NCI-H748 treated with DMSO at 0.1 percent for 48 hours (cell line): ENCODE data around the gene STXBP6.
"Not testable (repeated sequence)": the region's sequence is repeated elsewhere in the genome, so short reads cannot be mapped to it uniquely, and the experiment has no call there.

Source experiments
- DNase-seq: peaks from one replicate; lab custom pipeline; 2025; lab: John Stamatoyannopoulos, UW

Gene STXBP6

DNA sequence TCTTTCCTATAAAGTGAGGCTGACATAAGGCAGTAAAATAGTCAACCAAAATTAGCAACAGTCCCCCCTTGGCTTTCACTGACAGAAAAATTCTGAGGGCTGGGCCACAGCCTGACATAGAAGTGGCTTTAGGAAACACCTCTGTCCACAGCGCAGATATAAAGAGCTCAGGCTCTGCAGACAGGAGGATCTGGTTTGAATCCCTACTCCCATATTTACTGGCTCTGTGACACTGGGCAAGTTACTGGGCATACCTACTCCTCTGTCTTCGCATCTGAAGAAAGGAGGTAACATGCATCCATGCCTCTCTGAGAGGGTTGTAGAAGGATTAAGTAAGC, 95.3 kb downstream of the STXBP6 start:
- no peak for DNase-seq

- no peak for DNase-seq
Observed at GRCh38 chr14:24954037-24954699, 95.8 kb downstream of the STXBP6 start.

DNA sequence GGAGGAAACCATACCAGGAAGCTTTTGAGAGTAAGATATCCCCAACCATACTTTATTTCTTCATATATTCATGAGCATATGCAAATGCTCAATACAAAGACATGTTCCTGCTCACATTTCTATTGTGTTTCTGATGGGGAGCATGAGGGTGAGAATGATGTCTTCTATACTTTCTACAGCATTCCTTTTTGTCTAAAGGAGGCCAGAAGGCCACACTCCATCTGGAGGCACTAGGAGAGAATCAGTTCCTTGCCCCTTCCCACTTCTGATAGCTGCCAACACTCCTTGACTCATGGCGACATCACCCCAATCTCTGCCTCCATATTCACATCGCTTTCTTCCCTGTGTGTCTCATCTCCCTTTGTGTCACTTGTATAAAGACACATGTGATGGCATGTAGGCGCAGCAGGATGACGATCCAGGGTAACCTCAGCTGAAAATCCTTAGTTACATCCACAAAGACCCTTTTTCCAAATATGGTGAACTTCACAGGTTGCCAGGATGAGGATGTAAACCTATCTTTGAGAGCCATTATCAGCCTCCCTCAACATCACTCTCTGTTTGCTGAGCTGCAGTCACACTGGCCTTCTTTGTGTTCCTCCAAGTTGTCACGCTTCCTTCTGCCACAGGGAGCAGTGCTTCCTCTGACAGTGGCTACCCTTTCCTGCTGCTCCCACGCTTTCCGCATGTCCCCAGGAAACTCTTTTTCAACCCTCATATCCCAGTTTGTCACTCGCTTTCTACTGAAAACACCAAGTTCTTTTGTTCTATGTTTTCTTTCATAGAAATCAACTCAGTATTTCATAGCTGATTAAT, 96.9 kb downstream of the STXBP6 start:
- no peak for DNase-seq

DNA sequence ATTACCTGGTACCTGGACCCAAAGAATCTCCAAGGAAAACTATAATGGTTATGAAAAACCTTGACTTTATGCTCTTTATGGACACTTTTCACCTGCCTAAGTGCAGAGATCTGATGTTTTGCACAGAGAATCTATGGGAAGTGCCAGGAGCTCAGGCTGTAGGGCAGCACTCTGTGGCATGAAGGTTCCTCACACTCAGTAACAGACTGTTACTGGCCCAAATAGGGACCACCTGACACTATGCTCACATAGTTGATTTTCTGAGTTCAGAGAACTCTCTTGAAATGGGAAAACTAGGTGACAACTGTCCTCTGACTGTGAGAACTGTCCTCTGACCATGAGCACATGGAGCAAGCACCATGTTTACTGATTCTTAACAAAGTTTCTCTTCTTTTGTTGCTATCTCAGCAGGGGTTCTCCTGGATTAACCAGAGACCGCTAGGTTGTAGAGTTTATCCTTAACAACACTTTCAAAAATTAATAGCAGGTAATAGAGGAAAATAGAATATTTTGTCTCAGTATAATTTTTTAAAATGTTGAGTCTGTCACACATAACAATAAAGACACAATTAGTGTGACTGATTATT, 101.6 kb downstream of the STXBP6 start:
- DNase-seq, result no peak

DNA sequence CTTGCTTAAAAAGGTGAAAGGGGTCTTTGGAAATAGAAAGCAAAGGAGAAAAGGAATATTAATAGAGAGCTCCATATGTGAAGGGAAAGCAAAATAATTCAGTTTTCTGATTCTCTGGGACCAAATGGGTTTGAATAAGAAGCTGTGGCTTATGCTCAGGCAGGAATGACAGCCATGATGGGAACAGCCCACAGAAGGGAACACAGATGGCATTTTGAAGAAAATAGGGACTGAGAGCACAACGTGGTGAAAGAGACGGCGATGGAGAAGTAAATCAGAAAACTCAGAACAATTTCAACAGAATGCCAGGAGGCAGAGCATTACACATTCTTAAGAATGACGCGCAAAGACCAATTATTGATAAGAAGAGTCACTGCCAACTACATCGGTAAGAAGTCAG, 102.8 kb downstream of the STXBP6 start:
- no peak for DNase-seq

- no peak for DNase-seq
Observed at GRCh38 chr14:24944800-24945199, 105.1 kb downstream of the STXBP6 start.

DNA sequence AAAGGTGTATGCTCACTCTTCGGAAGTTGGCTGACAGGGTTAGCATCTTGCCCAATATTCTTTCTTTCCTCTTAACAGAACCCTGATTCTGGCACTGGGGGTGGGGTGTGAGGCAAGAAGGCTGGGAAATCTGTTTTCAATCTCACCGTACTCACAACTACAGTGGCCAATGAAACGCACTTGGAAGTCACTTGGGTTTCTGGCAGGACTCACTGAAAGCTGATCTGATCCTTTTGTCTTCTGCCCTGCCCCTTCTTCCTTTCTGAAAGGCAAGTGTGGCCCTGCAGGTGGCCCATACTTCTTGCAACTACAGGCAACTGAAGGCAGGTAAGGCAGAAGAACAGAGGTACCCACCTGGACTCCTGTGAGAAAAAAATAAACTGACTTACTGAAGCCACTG, 106.9 kb downstream of the STXBP6 start:
- DNase-seq, result peak; percentile 26

- DNase-seq, result peak; percentile 74
Observed at GRCh38 chr14:24941719-24942118, 108.2 kb downstream of the STXBP6 start.

GRCh38 chr14:24940213-24940783, 109.6 kb downstream of the STXBP6 start:
- no peak for DNase-seq

- DNase-seq, result no peak
Observed at GRCh38 chr14:24938593-24938992, 111.4 kb downstream of the STXBP6 start.

- no peak for DNase-seq
Observed at GRCh38 chr14:24937300-24937699, 112.6 kb downstream of the STXBP6 start.

- not testable (repeated sequence) for DNase-seq
Observed at GRCh38 chr14:24936773-24937172, 113.2 kb downstream of the STXBP6 start.

GRCh38 chr14:24935796-24936195, 114.2 kb downstream of the STXBP6 start:
- DNase-seq, result no peak

- DNase-seq, result no peak
Observed at GRCh38 chr14:24928386-24928900, 121.5 kb downstream of the STXBP6 start.

DNA sequence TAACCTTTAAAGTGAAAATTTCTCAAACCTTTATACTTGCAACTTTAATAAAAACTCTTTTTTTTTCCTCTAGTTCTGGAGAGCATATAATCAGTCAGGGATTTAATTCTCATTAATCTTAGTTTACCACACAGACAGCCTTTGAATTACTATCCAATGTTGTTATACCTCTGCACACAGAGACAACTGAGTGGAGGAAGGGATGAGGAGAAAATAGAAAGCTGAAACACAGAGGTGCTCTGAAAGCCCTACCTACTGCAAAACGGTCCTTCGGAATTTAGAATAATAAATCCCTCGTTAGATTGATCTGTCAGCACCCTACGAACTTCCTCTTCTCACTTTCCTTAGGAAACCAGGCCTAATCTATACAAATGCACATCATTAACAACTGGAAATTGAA, 122.1 kb downstream of the STXBP6 start:
- no peak for DNase-seq

- DNase-seq, result no peak
Observed at GRCh38 chr14:24925771-24926374, 124.1 kb downstream of the STXBP6 start.

DNA sequence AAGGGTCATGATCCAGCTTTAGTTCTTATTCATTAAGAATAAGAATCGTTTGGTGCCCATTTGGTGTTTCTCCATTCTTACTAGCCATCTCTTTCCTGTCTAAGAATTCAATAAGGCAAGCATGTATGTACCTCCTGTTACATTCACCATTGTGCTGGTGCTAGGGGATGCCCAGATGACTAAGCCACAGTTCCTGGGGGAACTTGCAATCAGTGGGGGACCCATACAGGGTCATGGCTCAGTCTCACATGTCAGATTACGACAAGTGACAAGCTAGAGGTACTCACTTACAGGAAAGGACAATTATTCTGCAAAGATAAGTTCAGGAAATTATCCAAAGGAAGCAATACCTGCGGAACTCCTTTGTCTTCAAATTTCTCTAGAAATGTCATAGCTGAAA, 125.4 kb downstream of the STXBP6 start:
- no peak for DNase-seq

DNA sequence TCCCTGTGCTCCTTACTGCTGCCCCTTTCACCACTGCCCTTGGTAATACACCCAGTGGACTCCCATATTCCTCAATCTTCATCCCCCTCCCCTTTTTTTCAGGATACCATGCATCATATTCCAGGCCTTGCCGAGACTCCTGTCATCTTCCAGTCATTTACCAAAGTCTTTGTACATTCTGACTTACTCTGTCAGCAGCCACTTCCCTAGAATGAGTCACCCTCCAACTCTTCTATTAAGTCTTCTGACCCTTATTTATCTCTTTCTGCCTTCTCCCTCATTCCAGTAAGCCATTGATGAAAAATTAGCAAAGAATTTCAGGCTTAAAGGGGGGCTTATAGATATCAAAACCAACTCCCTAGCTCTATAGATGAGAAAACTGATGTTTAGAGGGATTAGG, 128.0 kb downstream of the STXBP6 start:
- DNase-seq, result no peak

DNA sequence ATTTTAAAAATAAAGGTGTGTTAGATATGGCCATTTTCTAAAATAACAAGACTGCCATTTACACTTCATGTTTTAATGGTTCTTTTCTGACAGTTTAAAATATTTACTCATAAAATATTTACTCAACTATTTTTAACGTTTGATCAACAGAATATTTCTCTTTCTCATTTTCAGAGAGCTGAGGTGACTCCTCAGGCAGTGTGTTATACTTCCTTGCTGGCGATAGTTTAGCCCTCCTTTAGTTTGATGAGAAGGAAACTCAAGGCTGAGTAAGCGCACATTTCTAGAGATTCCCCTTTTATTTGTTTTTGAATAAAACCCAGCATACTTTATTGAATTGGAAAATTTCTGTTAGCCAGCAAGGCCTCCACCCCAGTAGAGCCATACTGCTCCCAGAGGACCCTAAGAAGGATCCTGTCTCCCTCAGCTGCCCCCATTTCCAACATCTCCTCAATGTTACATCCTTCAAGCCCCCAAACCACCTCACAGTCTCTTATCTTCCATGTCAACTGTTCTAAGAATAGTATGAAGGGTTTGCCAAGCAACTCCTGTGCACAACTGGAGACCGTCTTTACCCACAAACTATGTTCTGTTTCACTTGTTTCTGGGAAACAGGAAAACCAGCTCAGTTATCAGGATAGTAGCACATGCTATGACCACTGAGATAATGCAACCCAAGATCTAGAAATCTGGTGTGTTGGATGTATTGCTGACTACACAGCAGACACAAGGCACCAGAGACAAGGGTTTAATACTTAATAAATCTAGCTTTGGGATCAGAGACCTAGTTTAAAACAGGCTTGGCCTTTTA, 129.5 kb downstream of the STXBP6 start:
- no peak for DNase-seq

DNA sequence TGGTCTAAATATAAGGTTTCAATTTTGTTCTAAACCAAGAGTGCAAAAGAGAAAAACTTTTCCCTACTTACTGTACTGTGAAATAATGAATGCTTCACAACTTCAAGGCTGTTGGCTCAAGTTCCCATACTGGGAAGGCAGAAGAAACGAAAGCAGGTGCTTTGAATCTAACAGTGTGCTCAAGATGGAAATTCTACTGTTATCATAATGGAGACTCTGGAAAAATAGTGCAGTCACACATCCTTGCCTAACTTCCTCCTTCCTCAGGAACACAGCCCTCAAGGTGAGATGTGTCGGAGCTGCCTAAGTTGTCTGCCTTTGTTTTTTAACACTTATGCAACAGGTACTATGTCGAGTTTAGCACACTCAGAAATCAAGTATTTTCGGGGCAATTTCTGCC, 131.1 kb downstream of the STXBP6 start:
- no peak for DNase-seq

GRCh38 chr14:24915958-24916595, 133.9 kb downstream of the STXBP6 start:
- DNase-seq, result no peak
